ENCODE results near the gene DDX56. TPM values are rescaled to one million over a fixed set of nuclear protein-coding genes. Genes with fewer than 3 reads are reported as not detected.
"Not testable (repeated sequence)": the region's sequence is repeated elsewhere in the genome, so short reads cannot be mapped to it uniquely, and the experiment has no call there.

The DDX56 gene
- total RNA-seq, 1 donor from 2014 or later = 75.6 TPM

DNA sequence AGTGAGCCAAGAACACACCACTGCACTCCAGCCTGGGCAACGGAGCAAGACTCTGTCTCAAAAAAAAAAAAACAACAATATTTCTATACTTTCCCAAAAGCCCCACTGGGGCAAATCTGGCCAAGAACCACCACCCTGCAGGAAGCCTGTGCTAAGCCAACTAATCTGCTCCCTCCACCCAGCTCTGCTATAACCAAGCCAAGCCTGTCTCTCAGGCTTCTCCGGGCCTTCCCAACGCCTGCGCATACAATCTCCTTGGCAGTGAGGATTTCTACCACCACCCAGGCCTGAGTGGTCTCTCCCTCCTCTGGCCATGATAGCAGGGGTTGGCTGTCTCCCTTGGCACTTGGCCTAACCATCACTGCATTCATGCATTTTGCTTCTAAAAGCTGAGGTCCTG lies 14.2 kb downstream of the DDX56 start:
- H3K4me3 Mint-ChIP-seq (ENCODE audit: unreplicated experiment) = no peak overlapping the region
- peaks cover 3% of the 10 kb centered on the region for H3K27me3 Mint-ChIP-seq (ENCODE audit: low read depth, unreplicated experiment)
- H3K27ac Mint-ChIP-seq (ENCODE audit: unreplicated experiment) = no peak overlapping the region
- no peaks in the 10 kb centered on the region for H3K9me3 Mint-ChIP-seq (ENCODE audit: unreplicated experiment)
- TF ChIP-seq, protein P1, sequence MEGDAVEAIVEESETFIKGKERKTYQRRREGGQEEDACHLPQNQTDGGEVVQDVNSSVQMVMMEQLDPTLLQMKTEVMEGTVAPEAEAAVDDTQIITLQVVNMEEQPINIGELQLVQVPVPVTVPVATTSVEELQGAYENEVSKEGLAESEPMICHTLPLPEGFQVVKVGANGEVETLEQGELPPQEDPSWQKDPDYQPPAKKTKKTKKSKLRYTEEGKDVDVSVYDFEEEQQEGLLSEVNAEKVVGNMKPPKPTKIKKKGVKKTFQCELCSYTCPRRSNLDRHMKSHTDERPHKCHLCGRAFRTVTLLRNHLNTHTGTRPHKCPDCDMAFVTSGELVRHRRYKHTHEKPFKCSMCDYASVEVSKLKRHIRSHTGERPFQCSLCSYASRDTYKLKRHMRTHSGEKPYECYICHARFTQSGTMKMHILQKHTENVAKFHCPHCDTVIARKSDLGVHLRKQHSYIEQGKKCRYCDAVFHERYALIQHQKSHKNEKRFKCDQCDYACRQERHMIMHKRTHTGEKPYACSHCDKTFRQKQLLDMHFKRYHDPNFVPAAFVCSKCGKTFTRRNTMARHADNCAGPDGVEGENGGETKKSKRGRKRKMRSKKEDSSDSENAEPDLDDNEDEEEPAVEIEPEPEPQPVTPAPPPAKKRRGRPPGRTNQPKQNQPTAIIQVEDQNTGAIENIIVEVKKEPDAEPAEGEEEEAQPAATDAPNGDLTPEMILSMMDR (IDR thresholded peaks at IDR 0.05; ENCODE audit: insufficient read depth, low read depth, low read length) = no peak
- no peak for TF ChIP-seq EZH2 (IDR thresholded peaks at IDR 0.05; ENCODE audit: insufficient read depth, low read length)
- H3K27me3 ChIP-seq (ENCODE audit: insufficient read depth, low read length) = no peaks in the 10 kb centered on the region
- H3K9me3 ChIP-seq (ENCODE audit: insufficient read depth, low read depth, low read length) = no peaks in the 10 kb centered on the region
- peaks cover 6% of the 10 kb centered on the region for H3K4me1 Mint-ChIP-seq (ENCODE audit: low read depth, unreplicated experiment)
- no peak overlapping the region for H3K27ac ChIP-seq (ENCODE audit: low read depth, low read length)
- no peak overlapping the region for H3K9ac ChIP-seq (ENCODE audit: low read length)
- no peak overlapping the region for H3K4me2 ChIP-seq (ENCODE audit: low read length)
- H3K4me1 ChIP-seq (ENCODE audit: insufficient read depth, low read length) = peaks cover 4% of the 10 kb centered on the region
- H4K20me1 ChIP-seq (ENCODE audit: insufficient read depth, low read length) = peaks cover 11% of the 10 kb centered on the region
- H3K79me2 ChIP-seq (ENCODE audit: insufficient read depth, low read length) = no peaks in the 10 kb centered on the region
- no peak for FAIRE-seq
- DNase-seq (ENCODE audit: low read depth) = no peak
- peaks cover 2% of the 10 kb centered on the region for H3K36me3 ChIP-seq (ENCODE audit: insufficient read depth, low read length)
- no peak overlapping the region for H3K4me3 ChIP-seq (ENCODE audit: insufficient read depth, low read depth, low read length)
- H3K36me3 Mint-ChIP-seq (ENCODE audit: low read depth, unreplicated experiment) = peaks cover 2% of the 10 kb centered on the region
- no peak overlapping the region for H2AFZ ChIP-seq (ENCODE audit: low read depth, low read length)

DNA sequence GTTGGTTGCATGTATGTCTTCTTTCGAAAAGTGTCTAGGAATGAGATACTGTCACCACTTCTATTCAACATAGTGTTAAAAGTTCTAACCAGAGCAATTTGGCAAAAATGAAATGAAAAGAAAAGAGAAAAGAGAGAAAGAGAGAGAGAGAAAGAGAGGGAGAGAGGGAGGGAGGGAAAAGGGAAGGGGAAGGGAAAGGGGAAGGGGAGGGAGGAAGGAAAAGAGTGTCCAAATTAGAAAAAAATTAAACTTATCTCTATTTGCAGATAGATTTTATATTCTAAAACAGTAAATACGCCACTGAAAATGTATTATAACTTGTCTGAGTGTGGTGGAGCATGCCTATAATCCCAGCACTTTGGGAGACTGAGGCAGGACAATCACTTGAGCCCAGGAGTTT lies 16.2 kb downstream of the DDX56 start:
- Histone ChIP-seq H3K9me3 (ENCODE audit: insufficient read depth, low read depth, low read length) (no peaks in the 10 kb centered on the region), H3K27me3 (ENCODE audit: insufficient read depth, low read length) (no peaks in the 10 kb centered on the region), H3K4me1 (ENCODE audit: insufficient read depth, low read length) (peaks cover 4% of the 10 kb centered on the region), H3K9ac (ENCODE audit: low read length) (no peak overlapping the region), H4K20me1 (ENCODE audit: insufficient read depth, low read length) (no peaks in the 10 kb centered on the region), H3K79me2 (ENCODE audit: insufficient read depth, low read length) (no peaks in the 10 kb centered on the region), H3K4me3 (ENCODE audit: insufficient read depth, low read depth, low read length) (no peak overlapping the region), H2AFZ (ENCODE audit: low read depth, low read length) (no peak overlapping the region), H3K27ac (ENCODE audit: low read depth, low read length) (no peak overlapping the region), H3K4me2 (ENCODE audit: low read length) (no peak overlapping the region), H3K36me3 (ENCODE audit: insufficient read depth, low read length) (no peaks in the 10 kb centered on the region)
- Mint-ChIP-seq H3K27ac (ENCODE audit: unreplicated experiment) (no peak overlapping the region), H3K4me3 (ENCODE audit: unreplicated experiment) (no peak overlapping the region), H3K9me3 (ENCODE audit: unreplicated experiment) (no peaks in the 10 kb centered on the region), H3K27me3 (ENCODE audit: low read depth, unreplicated experiment) (peaks cover 3% of the 10 kb centered on the region), H3K4me1 (ENCODE audit: low read depth, unreplicated experiment) (peaks cover 4% of the 10 kb centered on the region), H3K36me3 (ENCODE audit: low read depth, unreplicated experiment) (no peaks in the 10 kb centered on the region)
- TF ChIP-seq, protein P1 (IDR thresholded peaks at IDR 0.05; ENCODE audit: insufficient read depth, low read depth, low read length) = no peak
- TF ChIP-seq EZH2 (IDR thresholded peaks at IDR 0.05; ENCODE audit: insufficient read depth, low read length) = no peak
- no peak for FAIRE-seq
- no peak for DNase-seq (ENCODE audit: low read depth)

GRCh38 chr7:44555350-44555749 lies 18.4 kb downstream of the DDX56 start:
- Histone ChIP-seq H3K4me2 (ENCODE audit: low read length) (no peak overlapping the region), H4K20me1 (ENCODE audit: insufficient read depth, low read length) (no peaks in the 10 kb centered on the region), H3K9me3 (ENCODE audit: insufficient read depth, low read depth, low read length) (no peaks in the 10 kb centered on the region), H3K36me3 (ENCODE audit: insufficient read depth, low read length) (no peaks in the 10 kb centered on the region), H3K27me3 (ENCODE audit: insufficient read depth, low read length) (peaks cover 3% of the 10 kb centered on the region), H3K9ac (ENCODE audit: low read length) (no peak overlapping the region), H2AFZ (ENCODE audit: low read depth, low read length) (no peak overlapping the region), H3K4me1 (ENCODE audit: insufficient read depth, low read length) (no peaks in the 10 kb centered on the region), H3K4me3 (ENCODE audit: insufficient read depth, low read depth, low read length) (no peak overlapping the region), H3K79me2 (ENCODE audit: insufficient read depth, low read length) (no peaks in the 10 kb centered on the region), H3K27ac (ENCODE audit: low read depth, low read length) (no peak overlapping the region)
- Mint-ChIP-seq H3K4me1 (ENCODE audit: low read depth, unreplicated experiment) (no peaks in the 10 kb centered on the region), H3K4me3 (ENCODE audit: unreplicated experiment) (no peak overlapping the region), H3K27ac (ENCODE audit: unreplicated experiment) (no peak overlapping the region), H3K27me3 (ENCODE audit: low read depth, unreplicated experiment) (peaks cover 3% of the 10 kb centered on the region), H3K9me3 (ENCODE audit: unreplicated experiment) (no peaks in the 10 kb centered on the region), H3K36me3 (ENCODE audit: low read depth, unreplicated experiment) (no peaks in the 10 kb centered on the region)
- no peak for TF ChIP-seq EZH2 (IDR thresholded peaks at IDR 0.05; ENCODE audit: insufficient read depth, low read length)
- TF ChIP-seq, protein P1 (IDR thresholded peaks at IDR 0.05; ENCODE audit: insufficient read depth, low read depth, low read length) = no peak
- FAIRE-seq = no peak
- no peak for DNase-seq (ENCODE audit: low read depth)

GRCh38 chr7:44552473-44553005 lies 21.2 kb downstream of the DDX56 start:
- not testable (repeated sequence) for H3K9me3 Mint-ChIP-seq (ENCODE audit: unreplicated experiment); DNase-seq (ENCODE audit: low read depth); H3K4me1 Mint-ChIP-seq (ENCODE audit: low read depth, unreplicated experiment); H3K9ac ChIP-seq (ENCODE audit: low read length); H3K27ac Mint-ChIP-seq (ENCODE audit: unreplicated experiment); H3K79me2 ChIP-seq (ENCODE audit: insufficient read depth, low read length); H3K9me3 ChIP-seq (ENCODE audit: insufficient read depth, low read depth, low read length); H3K4me3 ChIP-seq (ENCODE audit: insufficient read depth, low read depth, low read length); H3K4me3 Mint-ChIP-seq (ENCODE audit: unreplicated experiment); H3K36me3 Mint-ChIP-seq (ENCODE audit: low read depth, unreplicated experiment); FAIRE-seq; H3K4me1 ChIP-seq (ENCODE audit: insufficient read depth, low read length); H3K27me3 Mint-ChIP-seq (ENCODE audit: low read depth, unreplicated experiment); H2AFZ ChIP-seq (ENCODE audit: low read depth, low read length); H4K20me1 ChIP-seq (ENCODE audit: insufficient read depth, low read length); H3K36me3 ChIP-seq (ENCODE audit: insufficient read depth, low read length); H3K27me3 ChIP-seq (ENCODE audit: insufficient read depth, low read length); H3K27ac ChIP-seq (ENCODE audit: low read depth, low read length); H3K4me2 ChIP-seq (ENCODE audit: low read length)
